CD4-positive, alpha-beta memory T cell (primary cell): ENCODE measurements around the gene HSF4. TPM values are rescaled to one million over a fixed set of nuclear protein-coding genes. Genes with fewer than 3 reads are reported as not detected.
"Not testable (repeated sequence)": the region's sequence is repeated elsewhere in the genome, so short reads cannot be mapped to it uniquely, and the experiment has no call there.

Source experiments
- CTCF ChIA-PET: fragments of 350-600 bp; sonication (Branson Sonifier 250); formaldehyde crosslinking; loops from one replicate; lab custom pipeline; 2021; ENCODE audit warnings: inconsistent platforms; ENCODE audit not compliant: partially characterized antibody; lab: Charles Lee
- POLR2A ChIA-PET: fragments of 350-600 bp; sonication (Branson Sonifier 250); formaldehyde crosslinking; loops from one replicate; lab custom pipeline; 2021; ENCODE audit not compliant: partially characterized antibody; lab: Charles Lee
- DNase-seq, 5 donors: peaks; one replicate each; pipeline versions ENCODE4 v3.0.0 to v3.0.0-alpha.2; 2020 to 2022; ENCODE audit warnings: mixed read lengths in 1 of 5
- H3K27ac ChIP-seq: one replicate; pipeline ENCODE4 v1.7.0; 2013; ENCODE audit warnings: low read depth, low read length
- H3K27me3 ChIP-seq: 2 replicates; pipeline ENCODE4 v1.7.0; 2013; ENCODE audit warnings: mild to moderate bottlenecking, low read length, moderate library complexity; ENCODE audit not compliant: insufficient read depth
- H3K36me3 ChIP-seq: 2 replicates; pipeline ENCODE4 v1.7.0; 2013; ENCODE audit warnings: mild to moderate bottlenecking, low read length, moderate library complexity; ENCODE audit not compliant: insufficient read depth
- H3K4me1 ChIP-seq: 2 replicates; pipeline ENCODE4 v1.7.0; 2013; ENCODE audit warnings: mild to moderate bottlenecking, low read length, moderate library complexity; ENCODE audit not compliant: insufficient read depth
- H3K4me3 ChIP-seq, 2 donors: one replicate each; pipeline ENCODE4 v1.7.0; 2013; ENCODE audit warnings: low read length in 2 of 2, mild to moderate bottlenecking in 1 of 2
- H3K9me3 ChIP-seq, 2 donors: one replicate each; pipeline ENCODE4 v1.7.0; 2013; ENCODE audit warnings: low read length in 2 of 2, control low read depth in 1 of 2; ENCODE audit not compliant: control insufficient read depth in 1 of 2
- H3K27ac Mint-ChIP-seq, 7 donors: one replicate each; pipeline ENCODE4 v1.8.0; 2020 to 2021; ENCODE audit warnings: mixed read lengths in 7 of 7, mild to moderate bottlenecking in 6 of 7, inconsistent platforms in 3 of 7, moderate library complexity in 3 of 7
- H3K27me3 Mint-ChIP-seq, 2 donors: one replicate each; pipeline ENCODE4 v1.8.0; 2020 to 2021; ENCODE audit warnings: mixed read lengths in 2 of 2
- H3K36me3 Mint-ChIP-seq, 2 donors: one replicate each; pipeline ENCODE4 v1.8.0; 2020 to 2021; ENCODE audit warnings: mixed read lengths in 2 of 2, inconsistent platforms in 1 of 2, mild to moderate bottlenecking in 1 of 2
- H3K4me1 Mint-ChIP-seq, 4 donors: one replicate each; pipeline ENCODE4 v1.8.0; 2020 to 2021; ENCODE audit warnings: mixed read lengths in 4 of 4, mild to moderate bottlenecking in 1 of 4
- H3K4me3 Mint-ChIP-seq, 8 donors: one replicate each; pipeline ENCODE4 v1.8.0; 2020 to 2021; ENCODE audit warnings: mixed read lengths in 8 of 8, mild to moderate bottlenecking in 7 of 8, moderate library complexity in 6 of 8, inconsistent platforms in 3 of 8
- H3K9me3 Mint-ChIP-seq, 8 donors: one replicate each; pipeline ENCODE4 v1.8.0; 2020 to 2021; ENCODE audit warnings: mixed read lengths in 8 of 8, mild to moderate bottlenecking in 5 of 8, inconsistent platforms in 3 of 8, moderate library complexity in 1 of 8
- intact Hi-C: fragments of 100-400 bp; cut with micrococcal nuclease; formaldehyde crosslinking; loops from one replicate; pipeline ENCODE4 v1.15.1; 2023
- polyA plus RNA-seq, 2 donors: library from polyadenylated mRNA; unstranded; fragments of 300-500 nt; fragmentation: Illumina TruSeq; gene quantifications; one replicate each; pipeline ENCODE4 v1.2.3, GENCODE V29; 2021
- total RNA-seq, 2 experiments: library from RNA; stranded (reverse); gene quantifications; one replicate each; pipeline ENCODE4 v1.2.3, GENCODE V29; 2021

The HSF4 gene
- total and polyA plus RNA-seq, 4 experiments from 2014 or later = 0.37 to 98.7 (median 93.6) TPM; not detected in 1

- CTCF ChIA-PET = not testable (repeated sequence)
- H3K36me3 Mint-ChIP-seq = peaks cover 23 to 51% of the 10 kb centered on the region in 2 donors
- H3K36me3 ChIP-seq = peaks cover 33% of the 10 kb centered on the region
These were observed 41.7 kb upstream of the HSF4 start for GRCh38 chr16:67122799-67123198.

GRCh38 chr16:67128417-67128816, 36.1 kb upstream of the HSF4 start:
- Mint-ChIP-seq H3K27me3 (no peaks in the 10 kb centered on the region), H3K4me3 (no peak overlapping the region), H3K4me1 (no peaks in the 10 kb centered on the region), H3K27ac (peak overlapping the region in 3 of 7 donors; percentile 36 to 63 (median 57)), H3K9me3 (no peaks in the 10 kb centered on the region), H3K36me3 (peaks cover 31 to 65% of the 10 kb centered on the region in 2 donors)
- Histone ChIP-seq H3K27ac (no peak overlapping the region), H3K4me1 (no peaks in the 10 kb centered on the region), H3K27me3 (no peaks in the 10 kb centered on the region), H3K36me3 (peaks cover 26% of the 10 kb centered on the region), H3K9me3 (no peaks in the 10 kb centered on the region), H3K4me3 (no peak overlapping the region)
- intact Hi-C loops = no loop called here
- POLR2A ChIA-PET = no interaction called here
- CTCF ChIA-PET = interaction anchor here (0.6 to 2.2 kb wide), 4 partner anchors 11 to 261 kb away, joined by 3 to 8 read pairs (median 4); no protein-coding TSS in a partner anchor
- DNase-seq = no peak

More at GRCh38 chr16:67122799-67123198, 41.7 kb upstream of the HSF4 start:
- H3K9me3 Mint-ChIP-seq, H3K27me3 Mint-ChIP-seq, H3K27ac ChIP-seq, DNase-seq, H3K4me1 ChIP-seq, H3K9me3 ChIP-seq, H3K27me3 ChIP-seq, H3K4me3 ChIP-seq, H3K4me3 Mint-ChIP-seq, intact Hi-C loops, POLR2A ChIA-PET, H3K27ac Mint-ChIP-seq: not testable (repeated sequence)
- H3K4me1 Mint-ChIP-seq = peaks cover 0 to 12% (median 2%) of the 10 kb centered on the region in 4 donors

GRCh38 chr16:67128887-67129286, 35.7 kb upstream of the HSF4 start:
- H3K4me1 ChIP-seq = no peaks in the 10 kb centered on the region
- no peaks in the 10 kb centered on the region for H3K9me3 Mint-ChIP-seq
- POLR2A ChIA-PET = interaction anchor here (1.0 kb wide), 1 partner anchor 26 kb away, joined by 3 read pairs; no protein-coding TSS in a partner anchor
- peaks cover 22% of the 10 kb centered on the region for H3K36me3 ChIP-seq
- H3K4me3 Mint-ChIP-seq = no peak overlapping the region
- peaks cover 28 to 62% of the 10 kb centered on the region in 2 donors for H3K36me3 Mint-ChIP-seq
- no peaks in the 10 kb centered on the region for H3K9me3 ChIP-seq
- CTCF ChIA-PET = interaction anchor here (0.6 to 2.2 kb wide), 4 partner anchors 11 to 261 kb away, joined by 3 to 8 read pairs (median 4); no protein-coding TSS in a partner anchor
- H3K27me3 Mint-ChIP-seq = no peaks in the 10 kb centered on the region
- H3K27me3 ChIP-seq = no peaks in the 10 kb centered on the region
- no peak for DNase-seq
- no peak overlapping the region for H3K27ac ChIP-seq
- H3K4me1 Mint-ChIP-seq = no peaks in the 10 kb centered on the region
- intact Hi-C loops = no loop called here
- H3K27ac Mint-ChIP-seq = peak overlapping the region in 3 of 7 donors; percentile 36 to 62 (median 40)
- no peak overlapping the region for H3K4me3 ChIP-seq

GRCh38 chr16:67129422-67129821, 35.1 kb upstream of the HSF4 start:
- no peaks in the 10 kb centered on the region for H3K9me3 ChIP-seq
- Mint-ChIP-seq H3K4me3 (no peak overlapping the region), H3K36me3 (peaks cover 33 to 62% of the 10 kb centered on the region in 2 donors), H3K4me1 (no peaks in the 10 kb centered on the region), H3K9me3 (no peaks in the 10 kb centered on the region), H3K27me3 (no peaks in the 10 kb centered on the region), H3K27ac (peak overlapping the region in 2 of 7 donors; percentile 23 to 52)
- H3K4me1 ChIP-seq = no peaks in the 10 kb centered on the region
- CTCF ChIA-PET = interaction anchor here (1.0 to 2.2 kb wide), 3 partner anchors 10 to 28 kb away, joined by 3 to 8 read pairs (median 3); no protein-coding TSS in a partner anchor
- no peaks in the 10 kb centered on the region for H3K27me3 ChIP-seq
- H3K4me3 ChIP-seq = no peak overlapping the region
- intact Hi-C loops = no loop called here
- H3K27ac ChIP-seq = no peak overlapping the region
- DNase-seq = no peak
- POLR2A ChIA-PET = interaction anchor here (1.0 kb wide), 1 partner anchor 26 kb away, joined by 3 read pairs; no protein-coding TSS in a partner anchor
- H3K36me3 ChIP-seq = peaks cover 23% of the 10 kb centered on the region

- DNase-seq = no peak
- POLR2A ChIA-PET = interaction anchor here (1.0 kb wide), 1 partner anchor 17 kb away, joined by 3 read pairs; no protein-coding TSS in a partner anchor
- Mint-ChIP-seq H3K27me3 (no peaks in the 10 kb centered on the region), H3K27ac (peak overlapping the region in 2 of 7 donors; percentile 29 to 61), H3K4me3 (no peak overlapping the region), H3K36me3 (peaks cover 39 to 51% of the 10 kb centered on the region in 2 donors), H3K4me1 (no peaks in the 10 kb centered on the region), H3K9me3 (no peaks in the 10 kb centered on the region)
- H3K4me1 ChIP-seq = no peaks in the 10 kb centered on the region
- H3K27ac ChIP-seq = no peak overlapping the region
- H3K9me3 ChIP-seq = no peaks in the 10 kb centered on the region
- CTCF ChIA-PET = interaction anchor here (2.0 kb wide), 1 partner anchor 20 kb away, joined by 4 read pairs; no protein-coding TSS in a partner anchor
- H3K36me3 ChIP-seq = peaks cover 44% of the 10 kb centered on the region
- H3K4me3 ChIP-seq = no peak overlapping the region
- intact Hi-C loops = no loop called here
- no peaks in the 10 kb centered on the region for H3K27me3 ChIP-seq
These were observed 26.9 kb upstream of the HSF4 start for GRCh38 chr16:67137605-67138004.

- Mint-ChIP-seq H3K9me3 (no peaks in the 10 kb centered on the region), H3K4me1 (no peaks in the 10 kb centered on the region), H3K27me3 (no peaks in the 10 kb centered on the region), H3K36me3 (peaks cover 32 to 59% of the 10 kb centered on the region in 2 donors), H3K4me3 (no peak overlapping the region), H3K27ac (no peak overlapping the region)
- Histone ChIP-seq H3K27me3 (no peaks in the 10 kb centered on the region), H3K9me3 (no peaks in the 10 kb centered on the region), H3K4me1 (no peaks in the 10 kb centered on the region), H3K36me3 (peaks cover 41% of the 10 kb centered on the region), H3K4me3 (no peak overlapping the region), H3K27ac (no peak overlapping the region)
- no peak for DNase-seq
- intact Hi-C loops = no loop called here
- ChIA-PET CTCF (interaction anchor here (0.7 to 1.7 kb wide), 6 partner anchors 9 to 124 kb away, joined by 3 to 6 read pairs (median 4); no protein-coding TSS in a partner anchor), POLR2A (interaction anchor here (1.3 to 1.4 kb wide), 2 partner anchors 10 to 14 kb away, joined by 4 read pairs; partner anchors contain the start of gene B3GNT9)
These were observed 23.2 kb upstream of the HSF4 start for GRCh38 chr16:67141391-67141790.

- H3K4me1 Mint-ChIP-seq = peaks cover 0 to 1% (median 0%) of the 10 kb centered on the region in 4 donors
- ChIA-PET CTCF (interaction anchor here (0.7 to 1.5 kb wide), 3 partner anchors 10 to 125 kb away, joined by 3 to 6 read pairs (median 3); no protein-coding TSS in a partner anchor), POLR2A (interaction anchor here (1.6 kb wide), 1 partner anchor 13 kb away, joined by 4 read pairs; no protein-coding TSS in a partner anchor)
- H3K9me3 Mint-ChIP-seq = no peaks in the 10 kb centered on the region
- intact Hi-C loops = no loop called here
- Histone ChIP-seq H3K36me3 (peaks cover 40% of the 10 kb centered on the region), H3K4me3 (no peak overlapping the region), H3K4me1 (no peaks in the 10 kb centered on the region), H3K27me3 (no peaks in the 10 kb centered on the region), H3K9me3 (no peaks in the 10 kb centered on the region), H3K27ac (no peak overlapping the region)
- peaks cover 32 to 61% of the 10 kb centered on the region in 2 donors for H3K36me3 Mint-ChIP-seq
- no peak overlapping the region for H3K4me3 Mint-ChIP-seq
- no peaks in the 10 kb centered on the region for H3K27me3 Mint-ChIP-seq
- DNase-seq = no peak
- no peak overlapping the region for H3K27ac Mint-ChIP-seq
These were observed 22.2 kb upstream of the HSF4 start for GRCh38 chr16:67142342-67142741.
